Astrocyte (in vitro differentiated cells and primary cell): ENCODE data around the gene PGS1. TPM values are rescaled to one million over a fixed set of nuclear protein-coding genes. Genes with fewer than 3 reads are reported as not detected.

Experiments used
- DNase-seq: peaks from one replicate; pipeline ENCODE4 v3.0.0-alpha.2; 2010; ENCODE audit warnings: low read depth
- FAIRE-seq: peaks from 2 replicates; lab custom pipeline; 2011; peaks lifted over from hg19 to GRCh38; lab: Jason Lieb, UNC
- H2AFZ ChIP-seq: 2 replicates; pipeline ENCODE4 v1.6.0; 2012; ENCODE audit warnings: low read depth, low read length, inconsistent platforms
- H3K27ac ChIP-seq: 2 replicates; pipeline ENCODE4 v1.5.1; 2011; ENCODE audit warnings: low read depth, low read length, inconsistent platforms
- H3K27me3 ChIP-seq: 2 replicates; pipeline ENCODE4 v1.6.0; 2011; ENCODE audit warnings: low read length, inconsistent platforms; ENCODE audit not compliant: insufficient read depth
- H3K36me3 ChIP-seq: 2 replicates; pipeline ENCODE4 v1.5.1; 2011; ENCODE audit warnings: low read length, inconsistent platforms; ENCODE audit not compliant: insufficient read depth
- H3K4me1 ChIP-seq: 2 replicates; pipeline ENCODE4 v1.5.1; 2011; ENCODE audit warnings: low read length, inconsistent platforms; ENCODE audit not compliant: insufficient read depth
- H3K4me2 ChIP-seq: 2 replicates; pipeline ENCODE4 v1.6.0; 2012; ENCODE audit warnings: low read length, inconsistent platforms
- H3K4me3 ChIP-seq: 2 replicates; pipeline ENCODE4 v1.5.1; 2011; ENCODE audit warnings: low read depth, mild to moderate bottlenecking, low read length, inconsistent platforms; ENCODE audit not compliant: insufficient read depth
- H3K79me2 ChIP-seq: 2 replicates; pipeline ENCODE4 v1.6.0; 2012; ENCODE audit warnings: mild to moderate bottlenecking, low read length, inconsistent platforms; ENCODE audit not compliant: insufficient read depth
- H3K9ac ChIP-seq: 2 replicates; pipeline ENCODE4 v1.6.0; 2012; ENCODE audit warnings: mild to moderate bottlenecking, low read length, inconsistent platforms
- H3K9me3 ChIP-seq: 2 replicates; pipeline ENCODE4 v1.5.1; 2012; ENCODE audit warnings: low read depth, mild to moderate bottlenecking, low read length, inconsistent platforms; ENCODE audit not compliant: insufficient read depth
- H4K20me1 ChIP-seq: 2 replicates; pipeline ENCODE4 v1.6.0; 2012; ENCODE audit warnings: low read length, inconsistent platforms; ENCODE audit not compliant: insufficient read depth
- H3K27ac Mint-ChIP-seq: one replicate; pipeline ENCODE4 v1.8.0; 2021; ENCODE audit warnings: mild to moderate bottlenecking, mixed read lengths; ENCODE audit not compliant: unreplicated experiment
- H3K27me3 Mint-ChIP-seq: one replicate; pipeline ENCODE4 v1.8.0; 2021; ENCODE audit warnings: low read depth, mixed read lengths; ENCODE audit not compliant: unreplicated experiment
- H3K36me3 Mint-ChIP-seq: one replicate; pipeline ENCODE4 v1.8.0; 2021; ENCODE audit warnings: low read depth, mixed read lengths; ENCODE audit not compliant: unreplicated experiment
- H3K4me1 Mint-ChIP-seq: one replicate; pipeline ENCODE4 v1.8.0; 2021; ENCODE audit warnings: low read depth, mixed read lengths; ENCODE audit not compliant: unreplicated experiment
- H3K4me3 Mint-ChIP-seq: one replicate; pipeline ENCODE4 v1.8.0; 2021; ENCODE audit warnings: mild to moderate bottlenecking, moderate library complexity, mixed read lengths; ENCODE audit not compliant: unreplicated experiment
- H3K9me3 Mint-ChIP-seq: one replicate; pipeline ENCODE4 v1.8.0; 2021; ENCODE audit warnings: mild to moderate bottlenecking, mixed read lengths; ENCODE audit not compliant: unreplicated experiment
- CTCF ChIP-seq: IDR thresholded peaks from 2 replicates; pipeline ENCODE4 v1.5.1; 2011; ENCODE audit warnings: low read depth, mild to moderate bottlenecking, inconsistent platforms, low read length, moderate library complexity; ENCODE audit not compliant: insufficient read depth
- EZH2 ChIP-seq: IDR thresholded peaks from 2 replicates; pipeline ENCODE4 v1.6.1; 2012; ENCODE audit warnings: mild to moderate bottlenecking, low read length, inconsistent platforms; ENCODE audit not compliant: insufficient read depth
- total RNA-seq: library from RNA; stranded (reverse); gene quantifications from 2 replicates; pipeline ENCODE4 v1.2.1, GENCODE V29; 2021

The PGS1 gene
- total RNA-seq, 1 donor from 2014 or later, result 32.0 TPM

GRCh38 chr17:78430892-78431691, 52.6 kb downstream of the PGS1 start:
- Histone ChIP-seq H3K9ac (no peak overlapping the region), H3K4me2 (no peak overlapping the region)
- H3K27me3 Mint-ChIP-seq, result peaks cover 2% of the 10 kb centered on the region

DNA sequence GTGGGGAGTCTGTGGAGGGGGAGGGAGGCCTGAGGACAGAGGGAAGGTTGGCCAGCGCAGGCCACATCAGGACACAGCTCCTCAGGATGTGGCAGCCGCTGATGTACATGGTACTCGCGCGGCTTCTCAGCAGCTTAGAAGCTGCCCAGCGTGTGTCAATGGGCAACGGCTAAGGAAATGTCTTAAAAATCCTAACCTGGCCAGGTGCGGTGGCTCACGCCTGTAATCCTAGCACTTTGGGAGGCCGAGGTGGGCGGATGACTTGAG, 53.2 kb downstream of the PGS1 start:
- Histone ChIP-seq H3K79me2 (no peaks in the 10 kb centered on the region), H3K4me1 (no peaks in the 10 kb centered on the region), H2AFZ (no peak overlapping the region), H3K9me3 (no peaks in the 10 kb centered on the region), H3K27me3 (no peaks in the 10 kb centered on the region), H3K9ac (no peak overlapping the region), H4K20me1 (peaks cover 23% of the 10 kb centered on the region), H3K27ac (no peak overlapping the region), H3K4me2 (no peak overlapping the region), H3K4me3 (no peak overlapping the region), H3K36me3 (peaks cover 3% of the 10 kb centered on the region)
- DNase-seq (no peak), FAIRE-seq (no peak)
- H3K9me3 Mint-ChIP-seq, result no peaks in the 10 kb centered on the region
- no peak overlapping the region for H3K27ac Mint-ChIP-seq
- no peak overlapping the region for H3K4me3 Mint-ChIP-seq
- H3K4me1 Mint-ChIP-seq, result peaks cover 8% of the 10 kb centered on the region
- TF ChIP-seq EZH2 (no peak), CTCF (no peak)
- peaks cover 7% of the 10 kb centered on the region for H3K36me3 Mint-ChIP-seq
- peaks cover 5% of the 10 kb centered on the region for H3K27me3 Mint-ChIP-seq

More at GRCh38 chr17:78430892-78431691, 52.6 kb downstream of the PGS1 start:
- peaks cover 3% of the 10 kb centered on the region for H3K36me3 ChIP-seq
- H3K4me3 ChIP-seq, result no peak overlapping the region
- H3K27me3 ChIP-seq, result no peaks in the 10 kb centered on the region
- no peak overlapping the region for H3K27ac ChIP-seq
- Mint-ChIP-seq H3K36me3 (peaks cover 7% of the 10 kb centered on the region), H3K4me1 (peaks cover 8% of the 10 kb centered on the region), H3K9me3 (no peaks in the 10 kb centered on the region), H3K4me3 (no peak overlapping the region), H3K27ac (no peak overlapping the region)
- H3K4me1 ChIP-seq, result no peaks in the 10 kb centered on the region
- no peaks in the 10 kb centered on the region for H3K79me2 ChIP-seq
- no peak for DNase-seq
- H2AFZ ChIP-seq, result no peak overlapping the region
- FAIRE-seq, result no peak
- TF ChIP-seq CTCF, result no peak
- TF ChIP-seq EZH2, result no peak
- peaks cover 23% of the 10 kb centered on the region for H4K20me1 ChIP-seq
- no peaks in the 10 kb centered on the region for H3K9me3 ChIP-seq
